ENCODE results near the gene GPR21.

- no peak for TF ChIP-seq CTCF (conservative IDR thresholded peaks at IDR 0.05)
- TF ChIP-seq EZH2 (IDR thresholded peaks at IDR 0.05; ENCODE audit: low read depth) = no peak
These were observed 35.6 kb downstream of the GPR21 start for GRCh38 chr9:123069010-123069481.

Data from PC-9 (cell line).